ENCODE data around the gene FCGR3B.
"Not testable (repeated sequence)": the region's sequence is repeated elsewhere in the genome, so short reads cannot be mapped to it uniquely, and the experiment has no call there.

GRCh38 chr1:161674447-161674846 is 43.5 kb upstream of the FCGR3B start:
- TF ChIP-seq HOXA7 (CRISPR knock-in tag; IDR thresholded peaks at IDR 0.05; ENCODE audit: borderline replicate concordance); CTCF (tag by site-specific recombination; IDR thresholded peaks at IDR 0.05); ZNF791 (tag by site-specific recombination; IDR thresholded peaks at IDR 0.05); ZNF777 (tag by site-specific recombination; IDR thresholded peaks at IDR 0.05; ENCODE audit: borderline replicate concordance); ZNF138 (tag by site-specific recombination; IDR thresholded peaks at IDR 0.05; ENCODE audit: borderline replicate concordance): not testable (repeated sequence)
